NCI-H526 (cell line): ENCODE data around the gene MRPL42.
"Not testable (repeated sequence)": the region's sequence is repeated elsewhere in the genome, so short reads cannot be mapped to it uniquely, and the experiment has no call there.

Source experiments
- DNase-seq, 2 experiments: peaks; one replicate each; lab custom pipeline; 2025; lab: John Stamatoyannopoulos, UW

MRPL42 gene

DNA sequence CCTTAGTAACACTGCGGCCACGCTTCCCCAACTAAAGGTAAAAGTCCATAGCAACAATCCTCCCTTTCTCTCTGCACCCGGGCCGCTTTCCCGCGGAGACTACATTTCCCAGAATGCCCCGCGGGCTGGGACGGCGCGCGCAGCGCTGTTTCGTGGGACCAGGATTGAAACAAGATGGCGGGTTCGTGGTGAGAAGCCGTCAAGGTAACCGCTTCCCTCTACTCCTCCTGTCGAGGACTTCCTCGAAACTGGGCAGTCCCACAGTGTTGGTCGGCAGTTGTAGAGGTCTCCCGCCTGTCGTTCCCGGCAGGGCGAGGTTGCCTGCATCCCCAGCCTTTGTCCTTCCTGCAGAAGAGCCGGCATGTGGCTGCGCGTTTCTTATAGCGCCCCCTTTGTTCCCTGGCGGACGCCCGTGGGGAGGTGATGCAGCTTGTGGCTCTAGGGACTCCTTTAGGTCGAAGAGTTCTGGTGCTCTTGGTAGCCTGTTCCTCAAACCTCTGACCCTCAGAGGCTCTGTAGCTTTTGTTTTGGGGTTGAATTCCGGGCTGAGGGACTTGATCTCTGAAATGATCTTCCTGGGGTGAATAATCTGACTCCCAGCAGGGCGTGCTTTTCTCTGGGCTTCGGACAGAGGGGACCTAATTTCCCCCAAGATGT lies at the start of gene MRPL42:
TSS of gene MRPL42 (plus strand) at position 164 of the 657 bp plus-strand sequence. CDS start 1,772 bp downstream, outside the sequence.
- peak; percentile 86 to 93 for DNase-seq

GRCh38 chr12:93417967-93418480 lies 49.3 kb upstream of the MRPL42 start:
- no peak for DNase-seq

DNA sequence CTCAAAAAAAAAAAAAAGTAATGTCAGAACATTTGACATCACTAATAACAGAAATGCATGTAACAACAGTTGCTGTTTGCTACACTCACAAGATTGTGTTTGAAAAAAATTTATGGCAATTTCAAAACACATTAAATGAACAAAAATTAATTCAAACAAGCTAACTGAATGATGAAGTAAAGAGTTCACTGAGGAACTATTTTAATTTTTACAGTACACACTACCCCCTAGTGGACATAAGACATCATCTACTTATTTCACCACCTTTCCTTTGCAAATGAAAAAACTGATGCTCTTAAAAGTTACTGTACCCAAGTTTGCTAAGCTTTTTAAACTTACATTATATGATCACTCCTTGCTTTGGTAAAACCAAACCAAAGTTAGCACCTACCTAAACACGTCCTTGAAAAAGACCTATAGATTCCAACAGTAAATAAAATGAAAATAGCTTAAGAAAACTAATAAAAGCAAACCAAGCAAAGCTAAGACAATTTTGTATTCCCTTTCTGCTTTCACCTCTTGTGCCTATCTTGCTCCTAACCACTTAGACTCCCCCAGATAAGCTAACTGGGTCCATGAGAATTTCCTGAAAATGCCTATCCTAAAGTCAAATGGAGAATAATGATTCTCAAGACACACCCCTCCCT lies 47.8 kb upstream of the MRPL42 start:
- peak; percentile 8 to 37 for DNase-seq

DNA sequence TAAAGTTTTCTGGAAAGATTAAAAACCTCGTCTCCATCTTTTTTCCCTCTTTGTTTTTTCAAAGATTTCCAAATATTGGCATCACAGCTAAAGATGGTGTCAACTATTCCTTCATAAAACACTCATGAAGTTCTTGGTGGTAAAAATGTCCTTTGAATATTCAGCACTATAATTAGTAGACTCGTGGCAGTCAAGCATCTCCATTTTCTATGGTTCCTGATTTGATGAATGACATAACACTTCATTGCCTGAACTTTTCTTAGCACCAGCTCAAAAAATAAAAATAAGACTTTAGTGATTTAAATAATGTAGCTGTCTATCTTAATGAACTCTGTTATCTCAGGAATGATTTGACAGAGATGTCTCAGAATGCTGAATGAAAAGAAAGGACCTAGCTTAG lies 45.3 kb upstream of the MRPL42 start:
- DNase-seq, result no peak

DNA sequence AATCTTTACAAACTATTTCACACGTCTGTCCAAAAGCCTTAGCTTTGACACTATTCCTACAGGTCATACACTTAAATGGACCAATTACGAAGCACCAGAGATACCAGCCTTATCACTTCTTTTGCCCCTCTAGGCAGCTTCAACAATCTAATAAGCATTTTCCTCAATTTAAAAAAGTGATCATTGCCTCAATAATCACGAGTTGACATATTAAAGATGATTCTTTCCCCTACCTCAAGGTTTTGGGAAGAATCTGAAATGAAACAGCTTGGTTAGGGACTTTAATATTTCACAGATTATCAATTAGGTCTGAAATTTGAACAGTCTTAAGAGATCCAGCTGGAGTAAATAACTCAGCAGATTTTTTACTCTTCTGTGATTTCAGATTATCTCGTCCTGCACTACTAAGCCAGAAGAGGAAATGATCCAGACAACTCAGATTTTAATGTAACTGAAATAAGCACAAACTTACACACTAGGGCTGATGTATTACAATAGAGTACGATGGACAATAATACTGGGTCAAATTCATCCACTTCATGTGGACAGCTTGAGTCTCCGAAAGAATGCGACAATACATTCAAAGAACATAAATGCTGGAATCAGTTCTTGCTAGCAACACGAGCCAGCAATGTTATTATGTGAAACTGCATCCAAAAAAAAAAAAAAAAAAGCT lies 41.4 kb upstream of the MRPL42 start:
- no peak for DNase-seq

DNA sequence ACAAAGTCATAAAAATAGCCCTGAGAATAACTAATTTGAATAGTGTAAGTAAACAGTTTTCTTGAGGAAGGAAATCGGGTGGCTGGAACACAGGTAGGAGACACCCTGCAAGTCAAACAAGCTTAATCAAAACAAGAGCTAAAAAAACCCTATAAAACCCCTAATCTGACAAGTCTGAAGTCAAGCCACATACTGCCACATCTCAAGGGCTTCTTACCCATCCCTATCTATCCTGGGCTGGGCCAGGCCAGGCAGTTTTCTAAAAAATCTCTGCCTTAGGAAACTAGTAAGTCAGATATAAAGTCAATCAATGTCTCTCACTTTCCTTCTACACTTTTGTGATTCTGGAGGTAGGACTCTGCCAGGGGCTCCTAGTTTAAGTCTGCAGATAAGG lies 40.9 kb upstream of the MRPL42 start:
- no peak for DNase-seq

DNA sequence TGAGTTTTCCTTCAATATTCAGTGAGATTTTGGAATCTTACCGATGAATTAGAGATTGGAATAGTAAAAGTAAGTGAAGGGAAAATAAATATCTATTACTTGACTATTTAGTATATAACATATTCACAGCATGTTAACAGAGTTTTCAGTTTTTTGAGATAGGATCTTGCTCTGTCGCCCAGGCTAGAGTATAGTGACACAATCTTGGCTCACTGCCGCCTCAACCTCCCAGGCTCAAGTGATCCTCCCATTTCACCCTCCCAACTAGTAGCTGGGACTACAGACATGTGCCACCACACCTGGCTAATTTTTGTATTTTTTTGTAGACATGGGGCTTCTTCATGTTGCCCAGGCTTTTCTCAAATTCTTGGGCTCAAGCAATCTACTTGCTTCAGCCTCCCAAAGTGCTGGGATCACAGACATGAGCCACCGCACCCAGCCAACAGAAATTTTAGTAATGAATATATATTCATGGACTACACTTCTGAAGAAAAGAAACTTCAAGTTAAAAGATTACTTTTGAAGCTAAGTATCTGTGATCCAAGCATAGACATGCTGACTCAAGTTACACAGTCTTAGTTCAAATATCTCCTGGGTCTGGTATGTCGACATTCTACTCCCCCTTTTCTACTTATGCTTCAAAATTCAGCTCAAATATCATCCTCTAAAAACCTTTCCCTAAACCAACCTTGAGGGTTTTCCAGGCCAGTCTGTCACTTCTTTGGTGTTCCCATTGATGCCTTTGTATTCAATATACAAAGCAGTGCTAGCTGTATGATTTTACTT lies 39.3 kb upstream of the MRPL42 start:
- DNase-seq, result no peak

DNA sequence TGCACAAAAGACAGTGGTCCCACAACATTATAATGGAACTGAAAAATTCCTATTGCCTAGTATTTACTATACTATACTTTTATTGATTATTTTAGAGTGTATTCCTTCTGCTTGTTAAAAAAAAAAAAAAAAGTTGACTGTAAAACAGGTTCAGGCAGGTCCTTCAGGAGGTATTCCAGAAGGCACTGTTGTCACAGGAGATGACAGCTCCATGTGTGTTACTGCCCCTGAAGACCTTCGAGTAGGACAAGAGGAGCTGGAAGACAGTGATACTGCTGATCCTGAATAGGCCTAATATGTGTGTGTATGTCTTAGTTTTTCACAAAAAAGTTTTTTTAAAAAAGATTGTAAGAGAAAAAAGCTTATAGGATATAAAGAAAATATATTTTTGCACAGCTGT lies 37.9 kb upstream of the MRPL42 start:
- no peak for DNase-seq

- no peak for DNase-seq
Measured at GRCh38 chr12:93429852-93430251, 37.5 kb upstream of the MRPL42 start.

DNA sequence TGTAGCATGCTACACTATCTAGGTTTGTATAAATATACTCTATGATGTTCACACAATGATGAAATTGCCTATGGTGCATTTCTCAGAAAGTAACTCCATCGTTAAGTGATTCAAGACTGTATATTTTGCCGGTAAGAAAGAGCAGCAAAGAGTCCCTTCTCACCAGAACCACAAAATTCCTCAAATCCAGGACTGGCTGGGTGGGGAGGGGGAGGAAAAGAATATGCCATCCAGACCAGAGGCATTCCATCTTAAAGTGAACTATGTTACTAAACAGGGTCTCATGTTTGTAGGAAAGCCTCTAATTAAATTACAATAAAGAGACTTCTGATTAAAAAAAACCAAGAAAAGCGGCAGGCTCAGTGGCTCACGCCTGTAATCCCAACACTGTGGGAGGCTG lies 37.0 kb upstream of the MRPL42 start:
- no peak for DNase-seq

GRCh38 chr12:93432031-93432430 lies 35.3 kb upstream of the MRPL42 start:
- not testable (repeated sequence) for DNase-seq

GRCh38 chr12:93434256-93434865 lies 33.0 kb upstream of the MRPL42 start:
- DNase-seq, result no peak

GRCh38 chr12:93438266-93439050 lies 28.9 kb upstream of the MRPL42 start:
- no peak for DNase-seq

DNA sequence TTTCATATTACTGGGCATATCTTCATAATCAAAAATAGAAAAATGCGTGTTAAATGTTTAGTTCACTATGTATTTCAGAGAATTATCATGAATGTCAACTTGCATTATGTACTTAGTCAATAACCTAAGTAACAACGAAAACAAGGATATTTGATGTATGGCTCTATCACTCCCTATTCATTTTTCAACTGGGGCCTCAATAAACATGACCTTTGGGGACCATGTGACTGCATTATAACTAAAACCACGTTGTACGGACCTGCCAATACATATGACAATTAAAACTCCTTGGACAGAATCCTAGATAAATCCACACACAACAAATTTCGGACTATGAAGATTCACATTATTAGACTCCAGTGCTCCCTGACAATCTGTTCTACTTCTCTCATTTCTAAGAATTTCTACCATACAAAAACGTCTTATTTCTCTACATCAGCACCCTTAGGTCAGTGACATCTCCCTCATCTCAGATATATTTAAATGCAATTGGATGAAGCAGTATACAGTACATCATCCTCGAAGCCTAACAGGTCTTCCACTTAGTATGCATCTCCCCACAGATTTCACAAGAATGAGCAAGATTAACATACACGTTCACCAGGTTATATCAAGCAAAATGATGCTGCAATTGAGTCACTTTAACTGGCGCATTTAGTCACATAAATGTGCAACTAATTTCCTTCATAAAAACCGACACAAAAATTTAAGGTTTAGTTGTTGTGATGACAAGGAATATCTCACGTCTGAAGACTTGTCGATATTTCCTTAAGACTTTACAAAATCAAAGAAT lies 27.1 kb upstream of the MRPL42 start:
- no peak for DNase-seq

DNA sequence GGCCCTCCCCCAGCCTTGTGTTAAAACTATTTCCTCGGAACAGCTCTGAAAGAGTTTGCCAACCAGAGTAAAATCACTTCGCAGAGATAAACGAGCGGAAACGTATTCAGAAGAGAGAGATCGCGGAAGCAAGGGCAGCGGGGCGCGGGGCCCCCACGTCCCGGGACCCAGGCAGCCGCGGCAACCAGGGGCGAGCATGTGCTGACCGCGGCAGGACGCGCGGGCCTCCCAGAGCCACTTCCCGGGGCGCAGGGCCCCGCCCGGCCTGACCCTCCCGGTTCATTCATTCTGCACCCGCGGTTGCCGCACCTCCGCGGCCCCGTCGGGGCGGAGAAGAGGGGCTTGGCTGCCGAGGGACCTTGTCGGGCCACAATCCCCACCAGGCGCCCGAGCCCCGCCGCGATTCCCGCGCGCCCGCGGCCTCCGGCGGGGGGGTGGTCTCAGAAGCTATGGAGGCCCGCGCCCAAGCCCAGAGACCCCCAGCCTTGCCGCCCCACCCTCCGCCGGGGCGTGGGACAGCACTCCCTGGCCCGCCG lies 26.2 kb upstream of the MRPL42 start:
- peak in 1 of 2 experiments; percentile 39 for DNase-seq

DNA sequence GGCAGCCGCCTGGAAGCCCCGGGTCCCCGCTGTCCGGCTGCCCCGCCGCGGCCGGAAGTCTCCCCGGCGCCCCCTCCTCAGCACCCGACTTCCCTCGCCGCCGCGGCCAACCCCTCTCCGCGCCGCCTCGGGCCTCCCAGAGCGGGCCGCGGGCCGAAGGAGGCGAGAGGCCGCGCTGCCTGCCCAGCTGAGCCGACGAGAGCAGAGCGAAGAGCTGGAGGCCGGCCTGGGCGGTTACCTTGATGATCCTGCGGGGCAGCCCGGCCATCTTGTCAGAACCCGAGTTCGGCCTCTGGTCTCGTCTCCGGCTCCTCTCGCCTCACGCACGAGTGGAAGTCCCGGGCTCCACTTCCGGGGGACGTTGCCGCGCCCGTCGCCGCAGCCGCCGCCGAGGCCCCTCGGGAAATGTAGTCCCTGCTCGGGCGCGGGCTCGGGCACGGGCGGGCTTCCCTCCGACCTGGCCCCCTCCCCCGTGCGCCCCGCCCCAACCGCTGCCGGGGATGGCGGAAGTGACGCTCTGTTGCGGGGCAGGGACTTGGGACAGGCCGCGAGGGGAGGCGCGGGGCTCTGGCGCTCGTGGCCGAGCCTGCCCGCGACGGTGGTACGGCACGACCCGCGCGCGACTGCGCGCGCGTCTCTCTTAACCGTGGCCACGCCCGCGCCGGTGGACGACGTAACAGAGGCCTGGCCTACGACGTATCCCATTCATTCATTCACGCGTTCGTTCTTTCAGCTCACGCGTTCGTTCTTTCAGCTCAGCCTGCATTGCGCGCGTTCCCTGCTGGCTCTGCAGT lies 25.5 kb upstream of the MRPL42 start, which contains the start of gene UBE2N:
TSS of gene UBE2N (minus strand) at position 331 of the 794 bp plus-strand sequence. CDS start at position 268, 63 bp downstream.
- DNase-seq, result peak; percentile 95 to 98

GRCh38 chr12:93442411-93443340 lies 24.6 kb upstream of the MRPL42 start:
- no peak for DNase-seq

DNA sequence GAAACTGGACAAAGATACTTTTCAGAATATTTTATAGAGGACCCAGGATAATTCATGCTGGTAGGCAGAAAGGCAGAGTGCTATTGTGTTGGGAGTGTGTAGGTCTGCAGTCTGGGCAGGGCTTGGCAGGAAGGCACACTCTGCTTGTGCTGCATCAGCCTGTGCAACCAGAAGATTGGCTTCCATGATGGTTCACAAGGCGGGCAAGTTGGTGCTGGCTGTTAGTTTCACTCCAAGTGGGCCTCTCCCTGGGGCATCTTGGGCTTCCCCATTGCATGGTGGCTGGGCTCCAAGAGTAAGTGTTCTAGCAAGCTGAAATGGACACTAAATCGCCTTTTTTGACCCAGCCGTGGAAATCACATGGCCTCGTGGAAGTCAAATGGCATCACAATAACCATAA lies 23.7 kb upstream of the MRPL42 start:
- DNase-seq, result no peak
